ENCODE measurements around the gene CD1E. TPM values are rescaled to one million over a fixed set of nuclear protein-coding genes. Genes with fewer than 3 reads are reported as not detected.

CD1E gene
- polyA plus RNA-seq, 1 of the 3 experiments (the other 2 are of a cell fraction), result not detected

GRCh38 chr1:158374860-158375259 is 21.2 kb downstream of the CD1E start:
- H3K36me3 ChIP-seq (replicated peaks in 1 of 2; ENCODE audit: control insufficient read depth in 1 of 2, insufficient read depth in 2 of 2, low read length in 1 of 2), result no peaks in the 10 kb centered on the region
- H4K20me1 ChIP-seq (ENCODE audit: insufficient read depth), result no peaks in the 10 kb centered on the region
- POLR2A ChIA-PET, result no interaction called here

GRCh38 chr1:158390331-158390730 is 36.6 kb downstream of the CD1E start:
- Histone ChIP-seq H3K9ac (no peak overlapping the region), H3K9me2 (no peaks in the 10 kb centered on the region), H3K27me3 (ENCODE audit: insufficient read depth) (no peaks in the 10 kb centered on the region), H3K4me1 (ENCODE audit: control insufficient read depth in 1 of 2, insufficient read depth in 2 of 2, low read depth in 1 of 2, low read length in 1 of 2) (no peaks in the 10 kb centered on the region), H3K36me3 (replicated peaks in 1 of 2; ENCODE audit: control insufficient read depth in 1 of 2, insufficient read depth in 2 of 2, low read length in 1 of 2) (no peaks in the 10 kb centered on the region), H3F3A (replicated peaks; ENCODE audit: insufficient read depth) (no peaks in the 10 kb centered on the region), H3K27ac (ENCODE audit: low read depth in 2 of 2, low read length in 1 of 2) (no peak overlapping the region), H3K79me2 (ENCODE audit: insufficient read depth) (no peaks in the 10 kb centered on the region), H4K20me1 (ENCODE audit: insufficient read depth) (no peaks in the 10 kb centered on the region), H3K9me3 (no peaks in the 10 kb centered on the region), H2AFZ (ENCODE audit: low read depth) (no peak overlapping the region), H3K4me3 (ENCODE audit: low read depth in 2 of 2, low read length in 1 of 2) (no peak overlapping the region), H3K4me2 (no peak overlapping the region)
- TF ChIP-seq PBX3 (IDR thresholded peaks at IDR 0.05) (no peak), ZBTB33 (IDR thresholded peaks at IDR 0.05; ENCODE audit: borderline replicate concordance, low read depth) (no peak), MAX (IDR thresholded peaks at IDR 0.05; ENCODE audit: low read depth) (no peak), GABPA (IDR thresholded peaks at IDR 0.05; ENCODE audit: low read depth) (no peak), SIN3A (IDR thresholded peaks at IDR 0.05; ENCODE audit: borderline replicate concordance, low read depth, low read length) (no peak), FOXJ3 (CRISPR knock-in tag; IDR thresholded peaks at IDR 0.05) (no peak), YY1 (IDR thresholded peaks at IDR 0.05; ENCODE audit: low read depth) (no peak), CHD2 (IDR thresholded peaks at IDR 0.05; ENCODE audit: low read length, partially characterized antibody) (no peak), ELF1 (IDR thresholded peaks at IDR 0.05) (no peak), CTCF (IDR thresholded peaks at IDR 0.05) (no peak), MXI1 (IDR thresholded peaks at IDR 0.05; ENCODE audit: low read depth, low read length) (no peak)
- WGBS (ENCODE audit: low lambda C conversion rate), result 0% methylated on average over 1 of the region's 1 CpG
- no peak for DNase-seq
- CTCF ChIA-PET, result no interaction called here
- POLR2A ChIA-PET, result no interaction called here

More at GRCh38 chr1:158374860-158375259, 21.2 kb downstream of the CD1E start:
- no peaks in the 10 kb centered on the region for H3K27me3 ChIP-seq (ENCODE audit: insufficient read depth)
- no peak overlapping the region for H3K27ac ChIP-seq (ENCODE audit: low read depth in 2 of 2, low read length in 1 of 2)
- WGBS (ENCODE audit: low lambda C conversion rate), result 3% methylated on average over 1 of the region's 1 CpG
- H3F3A ChIP-seq (replicated peaks; ENCODE audit: insufficient read depth), result no peaks in the 10 kb centered on the region
- CTCF ChIA-PET, result no interaction called here
- no peak overlapping the region for H3K9ac ChIP-seq
- H3K4me1 ChIP-seq (ENCODE audit: control insufficient read depth in 1 of 2, insufficient read depth in 2 of 2, low read depth in 1 of 2, low read length in 1 of 2), result no peaks in the 10 kb centered on the region
- no peak for DNase-seq
- no peaks in the 10 kb centered on the region for H3K9me2 ChIP-seq
- no peak overlapping the region for H3K4me2 ChIP-seq
- no peak overlapping the region for H2AFZ ChIP-seq (ENCODE audit: low read depth)
- no peaks in the 10 kb centered on the region for H3K79me2 ChIP-seq (ENCODE audit: insufficient read depth)
- no peak overlapping the region for H3K4me3 ChIP-seq (ENCODE audit: low read depth in 2 of 2, low read length in 1 of 2)
- H3K9me3 ChIP-seq, result no peaks in the 10 kb centered on the region
- TF ChIP-seq TCF12 (IDR thresholded peaks at IDR 0.05) (no peak), POLR2AphosphoS5 (IDR thresholded peaks at IDR 0.05; ENCODE audit: low read depth, low read length) (no peak), SIN3A (IDR thresholded peaks at IDR 0.05; ENCODE audit: borderline replicate concordance, low read depth, low read length) (no peak), USF2 (IDR thresholded peaks at IDR 0.05; ENCODE audit: borderline replicate concordance, low read depth, low read length) (no peak), GATA2 (CRISPR knock-in tag; IDR thresholded peaks at IDR 0.05) (no peak), TEAD4 (IDR thresholded peaks at IDR 0.05; ENCODE audit: borderline replicate concordance, insufficient read depth) (no peak), USF1 (IDR thresholded peaks at IDR 0.05; ENCODE audit: borderline replicate concordance, low read depth) (no peak), MEF2A (IDR thresholded peaks at IDR 0.05; ENCODE audit: borderline replicate concordance, low read depth) (no peak), RFX5 (IDR thresholded peaks at IDR 0.05; ENCODE audit: low read length) (no peak), FOXJ3 (CRISPR knock-in tag; IDR thresholded peaks at IDR 0.05) (no peak)
